HepG2 (cell line): ENCODE results near the gene CCDC8. TPM values are rescaled to one million over a fixed set of nuclear protein-coding genes. Genes with fewer than 3 reads are reported as not detected.

Experiments
- ATAC-seq: fragments of 200-7000 bp; cut with Tn5 transposase; 3 replicates; pipeline ENCODE4 v1.9.1; 2020; ENCODE audit warnings: mild to moderate bottlenecking, moderate library complexity
- BruUV-seq: library from RNA; stranded (reverse); fragments of 400-500 nt; replicated peaks from 2 replicates; lab custom pipeline; 2021; lab: Mats Ljungman, UMichigan
- CTCF ChIA-PET: fragments of 300-600 bp; formaldehyde crosslinking; extraction: SDS; loops from one replicate; lab custom pipeline; 2021; ENCODE audit warnings: low total read pairs, inconsistent platforms, low intra/inter-chr PET ratio; lab: Yijun Ruan, JAX
- POLR2A ChIA-PET: fragments of 350-600 bp; sonication (Branson Sonifier 250); formaldehyde crosslinking; loops from one replicate; lab custom pipeline; 2020; ENCODE audit warnings: antibody characterized with exemption, inconsistent platforms; lab: Yijun Ruan, JAX
- DNase-seq: peaks from one replicate; pipeline ENCODE4 v3.0.0-alpha.2; 2015; ENCODE audit warnings: low spot score
- FAIRE-seq: peaks from 3 replicates; lab custom pipeline; 2011; peaks lifted over from hg19 to GRCh38; lab: Jason Lieb, UNC
- H2AFZ ChIP-seq: one replicate; pipeline ENCODE4 v1.6.1; 2011; ENCODE audit warnings: low read length, inconsistent platforms
- H3K27ac ChIP-seq: fragments of 300-600 bp; 3 replicates; pipeline ENCODE4 v1.8.0; 2011; ENCODE audit warnings: mixed run types, mild to moderate bottlenecking, mixed read lengths, low read length, inconsistent platforms; ENCODE audit not compliant: insufficient read depth; ENCODE audit errors: extremely low read length
- H3K27me3 ChIP-seq, 2 experiments: fragments of 200-600 bp in 1 of 2; 2 replicates in 1 of 2; 3 replicates in 1 of 2; pipeline versions ENCODE4 v1.6.0 to v1.8.0; 2011; ENCODE audit warnings: low read length in 2 of 2, mild to moderate bottlenecking in 2 of 2, moderate library complexity in 2 of 2, inconsistent platforms in 1 of 2; ENCODE audit not compliant: insufficient read depth in 2 of 2, control insufficient read depth in 1 of 2
- H3K36me3 ChIP-seq, 2 experiments: fragments of 200-600 bp in 1 of 2; replicated peaks in 1 of 2; 2 replicates in 1 of 2; 3 replicates in 1 of 2; pipeline versions ENCODE4 v1.5.1 to v1.8.0; 2011; ENCODE audit warnings: low read length in 2 of 2, inconsistent platforms in 1 of 2; ENCODE audit not compliant: insufficient read depth in 2 of 2, control insufficient read depth in 1 of 2
- H3K4me1 ChIP-seq: 2 replicates; pipeline ENCODE4 v1.5.1; 2012; ENCODE audit warnings: low read length, inconsistent platforms; ENCODE audit not compliant: insufficient read depth
- H3K4me2 ChIP-seq: 2 replicates; pipeline ENCODE4 v1.6.0; 2011; ENCODE audit warnings: low read depth, low read length, inconsistent platforms
- H3K4me3 ChIP-seq, 3 experiments: fragments of 200-600 bp in 1 of 3; sonication (generic), shearing (Covaris generic) in 1 of 3; replicated peaks in 1 of 3; 2 replicates each; pipeline ENCODE4 v1.5.1; 2011 to 2016; ENCODE audit warnings: low read length in 3 of 3, inconsistent platforms in 2 of 3, low read depth in 2 of 3, mild to moderate bottlenecking in 2 of 3, control low read depth in 1 of 3, mixed read lengths in 1 of 3; ENCODE audit not compliant: insufficient read depth in 1 of 3
- H3K79me2 ChIP-seq: one replicate; pipeline ENCODE4 v1.6.1; 2011; ENCODE audit warnings: low read length, inconsistent platforms; ENCODE audit not compliant: insufficient read depth
- H3K9ac ChIP-seq: 2 replicates; pipeline ENCODE4 v1.6.0; 2011; ENCODE audit warnings: mild to moderate bottlenecking, low read depth, low read length, inconsistent platforms; ENCODE audit not compliant: insufficient read depth
- H3K9me3 ChIP-seq: 2 replicates; pipeline ENCODE4 v1.5.1; 2012; ENCODE audit warnings: mild to moderate bottlenecking, low read length
- H4K20me1 ChIP-seq: 2 replicates; pipeline ENCODE4 v1.6.0; 2011; ENCODE audit warnings: inconsistent platforms, mild to moderate bottlenecking, low read length, moderate library complexity; ENCODE audit not compliant: insufficient read depth
- ARNT ChIP-seq: fragments of 450-650 bp; IDR thresholded peaks from 2 replicates; pipeline ENCODE4 v1.6.1; 2017
- CEBPB ChIP-seq: IDR thresholded peaks from 2 replicates; pipeline ENCODE4 v1.6.1; 2011; ENCODE audit warnings: low read depth, low read length, improper control_type of control experiment, borderline replicate concordance
- MTF2 ChIP-seq: sonication (generic); formaldehyde crosslinking; IDR thresholded peaks from 2 replicates; pipeline ENCODE4 v1.5.0; 2020; ENCODE audit warnings: missing genetic modification reagents, borderline replicate concordance
- ONECUT2 ChIP-seq: sonication (generic); formaldehyde crosslinking; IDR thresholded peaks from 2 replicates; pipeline ENCODE4 v1.4.0; 2020; ENCODE audit warnings: missing genetic modification reagents
- SAP130 ChIP-seq: IDR thresholded peaks from 2 replicates; pipeline ENCODE4 v1.6.1; 2016; ENCODE audit warnings: low read depth
- SMAD9 ChIP-seq: sonication (generic); formaldehyde crosslinking; IDR thresholded peaks from 2 replicates; pipeline ENCODE4 v1.5.1; 2020; ENCODE audit warnings: mild to moderate bottlenecking, missing genetic modification reagents
- SSRP1 ChIP-seq: IDR thresholded peaks from 2 replicates; pipeline ENCODE4 v1.6.1; 2016; ENCODE audit warnings: control low read depth
- SYNCRIP ChIP-seq: fragments of 200-400 bp; formaldehyde crosslinking; IDR thresholded peaks from 2 replicates; pipeline ENCODE4 v1.6.1; 2018; ENCODE audit warnings: mild to moderate bottlenecking, low read depth, low read length; ENCODE audit not compliant: insufficient read depth
- ZNF24 ChIP-seq: fragments of 450-650 bp; IDR thresholded peaks from 2 replicates; pipeline ENCODE4 v1.6.1; 2017; ENCODE audit warnings: antibody characterized with exemption, mild to moderate bottlenecking
- ZNF639 ChIP-seq: conservative IDR thresholded peaks from 2 replicates; pipeline ENCODE4 v1.6.1; 2018; ENCODE audit warnings: missing genetic modification reagents
- ZNF713 ChIP-seq: sonication (generic); formaldehyde crosslinking; IDR thresholded peaks from 2 replicates; pipeline ENCODE4 v1.4.0; 2020; ENCODE audit warnings: mild to moderate bottlenecking, missing genetic modification reagents
- ZNF83 ChIP-seq: sonication (generic); formaldehyde crosslinking; IDR thresholded peaks from 2 replicates; pipeline ENCODE4 v1.4.0; 2020; ENCODE audit warnings: missing genetic modification reagents, mild to moderate bottlenecking, borderline replicate concordance
- WGBS: methylation state at CpG from one replicate; pipeline ENCODE4 v1.1.6; 2017; ENCODE audit warnings: low lambda C conversion rate; 5-methylcytosine and 5-hydroxymethylcytosine counted together
- in situ Hi-C: cut with HindIII; loops from 2 replicates; pipeline ENCODE4 v1.10.0; 2017; ENCODE audit warnings: low pct_unique_long_range_greater_than_20kb; ENCODE audit not compliant: extremely low pct_ligation_motif_present
- intact Hi-C: fragments of 100-400 bp; cut with micrococcal nuclease; formaldehyde crosslinking; loops from one replicate; pipeline ENCODE4 v1.10.0; 2022; ENCODE audit not compliant: unreplicated experiment
- polyA plus RNA-seq, 8 experiments: library from polyadenylated mRNA; depleted of rRNA in 3 of 8; stranded (reverse) in 7 of 8; unstranded in 1 of 8; fragments of >200 nt; fragmentation: Illumina TruSeq in 4 of 8; extraction: Trizol in 4 of 8; gene quantifications; 2 replicates each; pipeline versions ENCODE4 v1.2.1 to v1.2.3, GENCODE V29; 2011 to 2016; ENCODE audit warnings: low read depth in 4 of 8, missing spikeins in 1 of 8, mixed read lengths in 1 of 8; ENCODE audit not compliant: insufficient read depth in 1 of 8
- total RNA-seq, 5 experiments: library from RNA; depleted of rRNA; stranded (reverse); fragments of >200 nt; fragmentation: Illumina TruSeq; extraction: Trizol; gene quantifications; 2 replicates each; pipeline ENCODE4 v1.2.3, GENCODE V29; 2016; ENCODE audit warnings: low read depth in 1 of 5
- TF ChIP-seq, protein P1 (sequence below): sonication (generic); formaldehyde crosslinking; IDR thresholded peaks from 2 replicates; pipeline ENCODE4 v1.4.0; 2020; ENCODE audit warnings: low read depth, mild to moderate bottlenecking, missing genetic modification reagents

Gene CCDC8
- total and polyA plus RNA-seq, 2 of the 13 experiments (the other 11 are each of a cell fraction or from before 2014, with no cell fraction given) = 0.04 TPM; not detected in 1

DNA sequence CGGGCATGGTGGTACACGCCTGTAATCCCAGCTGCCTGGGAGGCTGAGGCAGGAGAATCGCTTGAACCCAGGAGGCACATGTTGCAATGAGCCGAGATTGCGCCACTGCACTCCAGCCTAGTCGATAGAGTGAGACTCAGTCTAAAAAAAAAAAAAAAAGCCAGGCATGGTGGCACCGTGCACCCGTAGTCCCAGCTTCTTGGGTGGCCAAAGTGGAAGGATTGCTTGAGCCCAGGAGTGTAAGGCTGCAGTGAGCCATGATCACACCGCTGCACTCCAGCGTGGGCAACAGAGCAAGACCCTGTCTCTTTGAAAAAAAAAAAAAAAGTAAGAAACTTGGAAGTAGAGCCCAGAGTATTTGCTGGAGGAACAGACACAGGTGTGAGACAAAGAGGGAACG is 27.7 kb downstream of the CCDC8 start:
- 92% methylated on average over 11 of the region's 11 CpGs for WGBS
- no peak for TF ChIP-seq ZNF24
- peak; percentile 18; the same call in 1 of the 2 replicates for TF ChIP-seq CEBPB
- H4K20me1 ChIP-seq = no peaks in the 10 kb centered on the region
- no TSS peak for BruUV-seq
- in situ Hi-C loops (no loop called here), intact Hi-C loops (no loop called here)
- no peaks in the 10 kb centered on the region for H3K9me3 ChIP-seq
- no peak overlapping the region for H2AFZ ChIP-seq
- peaks cover 11% of the 10 kb centered on the region for H3K4me1 ChIP-seq
- H3K36me3 ChIP-seq = peaks cover 17 to 77% of the 10 kb centered on the region in 2 experiments
- no peak for DNase-seq
- H3K4me2 ChIP-seq = no peak overlapping the region
- ChIA-PET CTCF (interaction anchor here (1.5 kb wide), 1 partner anchor 10 kb away, joined by 5 read pairs; no protein-coding TSS in a partner anchor), POLR2A (no interaction called here)
- no peak for FAIRE-seq
- no peaks in the 10 kb centered on the region for H3K27me3 ChIP-seq
- H3K4me3 ChIP-seq = no peak overlapping the region
- H3K9ac ChIP-seq = no peak overlapping the region
- ATAC-seq = no peak
- H3K27ac ChIP-seq = no peak overlapping the region
- no peaks in the 10 kb centered on the region for H3K79me2 ChIP-seq

DNA sequence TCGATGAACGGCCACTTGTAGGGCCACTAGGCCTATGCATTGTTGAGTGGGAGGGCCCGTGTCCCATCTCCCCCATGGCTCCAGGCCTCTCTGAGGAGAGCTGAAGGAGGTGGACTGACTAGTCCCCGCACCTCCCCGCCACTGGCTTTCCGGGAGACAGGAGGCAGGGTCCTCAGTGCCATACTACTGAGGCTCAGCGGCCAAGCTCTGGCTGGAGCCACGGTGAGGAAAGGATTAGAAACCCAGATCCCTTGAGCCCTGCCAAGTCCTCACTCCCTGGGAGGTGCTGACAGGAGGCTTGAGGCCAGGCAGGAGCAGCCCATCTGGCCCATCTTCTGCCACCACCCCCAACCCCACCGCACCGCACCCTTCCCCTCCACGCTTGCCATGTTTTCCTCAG is 29.0 kb downstream of the CCDC8 start:
- POLR2A ChIA-PET = no interaction called here

More for the DNA sequence above, 29.0 kb downstream of the CCDC8 start:
- Histone ChIP-seq H3K27ac (no peak overlapping the region), H3K4me2 (no peak overlapping the region), H4K20me1 (no peaks in the 10 kb centered on the region), H3K4me1 (peaks cover 11% of the 10 kb centered on the region), H3K4me3 (no peak overlapping the region), H3K9me3 (no peaks in the 10 kb centered on the region), H3K79me2 (no peaks in the 10 kb centered on the region), H2AFZ (no peak overlapping the region), H3K9ac (no peak overlapping the region), H3K36me3 (peaks cover 16 to 75% of the 10 kb centered on the region in 2 experiments), H3K27me3 (no peaks in the 10 kb centered on the region)
- in situ Hi-C loops (no loop called here), intact Hi-C loops (no loop called here)
- FAIRE-seq (no peak), DNase-seq (no peak), ATAC-seq (no peak)
- CTCF ChIA-PET = no interaction called here
- WGBS = 100% methylated on average over 5 of the region's 11 CpGs
- no peak for TF ChIP-seq ZNF83
- TF ChIP-seq ZNF639 (CRISPR knock-in tag) = no peak
- TF ChIP-seq ONECUT2 (CRISPR knock-in tag) = no peak
- no peak for TF ChIP-seq ZNF713 (CRISPR knock-in tag)
- TF ChIP-seq SMAD9 (CRISPR knock-in tag) = no peak
- TF ChIP-seq SSRP1 (CRISPR knock-in tag) = no peak
- TF ChIP-seq MTF2 (CRISPR knock-in tag) = no peak
- no peak for TF ChIP-seq ARNT
- no peak for TF ChIP-seq SAP130
- TF ChIP-seq, protein P1, sequence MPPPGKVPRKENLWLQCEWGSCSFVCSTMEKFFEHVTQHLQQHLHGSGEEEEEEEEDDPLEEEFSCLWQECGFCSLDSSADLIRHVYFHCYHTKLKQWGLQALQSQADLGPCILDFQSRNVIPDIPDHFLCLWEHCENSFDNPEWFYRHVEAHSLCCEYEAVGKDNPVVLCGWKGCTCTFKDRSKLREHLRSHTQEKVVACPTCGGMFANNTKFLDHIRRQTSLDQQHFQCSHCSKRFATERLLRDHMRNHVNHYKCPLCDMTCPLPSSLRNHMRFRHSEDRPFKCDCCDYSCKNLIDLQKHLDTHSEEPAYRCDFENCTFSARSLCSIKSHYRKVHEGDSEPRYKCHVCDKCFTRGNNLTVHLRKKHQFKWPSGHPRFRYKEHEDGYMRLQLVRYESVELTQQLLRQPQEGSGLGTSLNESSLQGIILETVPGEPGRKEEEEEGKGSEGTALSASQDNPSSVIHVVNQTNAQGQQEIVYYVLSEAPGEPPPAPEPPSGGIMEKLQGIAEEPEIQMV = no peak
- no peak for TF ChIP-seq SYNCRIP
- BruUV-seq = no TSS peak
